ENCODE results near the gene ZNF132.

GRCh38 chr19:58385891-58386575 lies 53.9 kb downstream of the ZNF132 start:
- TF ChIP-seq CTCF (IDR thresholded peaks at IDR 0.05) = no peak
- no peak for TF ChIP-seq POLR2A (IDR thresholded peaks at IDR 0.05)
- no peak for TF ChIP-seq POLR2AphosphoS5 (IDR thresholded peaks at IDR 0.05)

Data from upper lobe of left lung (tissue), 4 donors.